ENCODE measurements around the gene GEMIN7.

Gene GEMIN7

DNA sequence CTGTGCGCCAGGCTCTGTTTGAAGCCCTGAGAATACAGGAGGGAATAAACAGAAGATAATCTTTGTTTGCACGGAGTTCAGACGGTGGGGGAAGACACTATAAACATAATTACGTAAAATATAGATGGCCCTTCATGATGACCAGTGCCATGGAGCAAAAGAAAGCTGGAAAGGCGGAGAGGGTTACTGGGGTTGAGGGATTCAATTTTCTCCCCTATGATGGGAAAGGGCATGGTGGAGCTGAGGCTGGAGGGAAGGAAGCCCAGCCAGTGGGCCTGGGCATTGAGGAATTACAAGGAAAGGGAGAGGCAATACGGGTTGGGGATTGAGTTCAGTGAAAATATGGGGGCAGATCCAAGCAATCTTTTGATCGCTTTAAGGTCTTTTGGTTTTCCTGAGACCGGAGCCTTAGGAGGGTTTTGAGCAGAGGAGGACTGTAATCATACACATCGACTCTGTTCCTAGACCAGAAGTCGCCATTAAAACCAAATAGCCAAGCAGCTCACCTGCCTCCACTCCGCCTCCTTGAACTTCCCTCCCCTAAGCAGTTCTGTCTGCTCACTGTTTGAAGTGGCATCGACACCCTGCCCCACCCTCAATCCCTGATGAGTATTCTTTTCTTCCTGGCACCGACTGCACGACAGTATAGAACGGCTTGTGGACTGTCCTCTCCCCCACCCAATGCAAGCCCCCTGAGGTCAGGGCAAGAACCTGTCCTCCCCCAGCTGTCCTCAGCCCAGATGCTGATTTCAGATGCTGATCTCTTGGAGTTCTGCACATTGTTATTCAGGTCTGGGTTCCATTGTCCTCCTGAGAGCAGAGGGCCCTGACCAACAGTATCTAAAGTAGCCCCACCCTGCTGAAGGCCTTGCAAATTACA lies 2.0 kb upstream of the GEMIN7 start:
- TF ChIP-seq, protein P1, sequence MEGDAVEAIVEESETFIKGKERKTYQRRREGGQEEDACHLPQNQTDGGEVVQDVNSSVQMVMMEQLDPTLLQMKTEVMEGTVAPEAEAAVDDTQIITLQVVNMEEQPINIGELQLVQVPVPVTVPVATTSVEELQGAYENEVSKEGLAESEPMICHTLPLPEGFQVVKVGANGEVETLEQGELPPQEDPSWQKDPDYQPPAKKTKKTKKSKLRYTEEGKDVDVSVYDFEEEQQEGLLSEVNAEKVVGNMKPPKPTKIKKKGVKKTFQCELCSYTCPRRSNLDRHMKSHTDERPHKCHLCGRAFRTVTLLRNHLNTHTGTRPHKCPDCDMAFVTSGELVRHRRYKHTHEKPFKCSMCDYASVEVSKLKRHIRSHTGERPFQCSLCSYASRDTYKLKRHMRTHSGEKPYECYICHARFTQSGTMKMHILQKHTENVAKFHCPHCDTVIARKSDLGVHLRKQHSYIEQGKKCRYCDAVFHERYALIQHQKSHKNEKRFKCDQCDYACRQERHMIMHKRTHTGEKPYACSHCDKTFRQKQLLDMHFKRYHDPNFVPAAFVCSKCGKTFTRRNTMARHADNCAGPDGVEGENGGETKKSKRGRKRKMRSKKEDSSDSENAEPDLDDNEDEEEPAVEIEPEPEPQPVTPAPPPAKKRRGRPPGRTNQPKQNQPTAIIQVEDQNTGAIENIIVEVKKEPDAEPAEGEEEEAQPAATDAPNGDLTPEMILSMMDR (IDR thresholded peaks at IDR 0.05) = no peak
- H3K4me1 ChIP-seq = peaks cover 13% of the 10 kb centered on the region
- H3K27me3 ChIP-seq (ENCODE audit: control insufficient read depth, insufficient read depth, low read length) = no peaks in the 10 kb centered on the region
- no peaks in the 10 kb centered on the region for H3K36me3 ChIP-seq (ENCODE audit: control insufficient read depth, insufficient read depth, low read length)
- peak overlapping the region; percentile 47 for H3K27ac ChIP-seq
- peak overlapping the region; percentile 57 for H3K4me3 ChIP-seq (ENCODE audit: low read depth, low read length)
- peaks cover 20% of the 10 kb centered on the region for H3K79me2 ChIP-seq
- no peaks in the 10 kb centered on the region for H3K9me3 ChIP-seq (ENCODE audit: control insufficient read depth, low read length)
- H3K9ac ChIP-seq = no peak overlapping the region
- H3K4me2 ChIP-seq (ENCODE audit: low read length) = peak overlapping the region; percentile 88
- peak overlapping the region; percentile 88 for H2AFZ ChIP-seq

DNA sequence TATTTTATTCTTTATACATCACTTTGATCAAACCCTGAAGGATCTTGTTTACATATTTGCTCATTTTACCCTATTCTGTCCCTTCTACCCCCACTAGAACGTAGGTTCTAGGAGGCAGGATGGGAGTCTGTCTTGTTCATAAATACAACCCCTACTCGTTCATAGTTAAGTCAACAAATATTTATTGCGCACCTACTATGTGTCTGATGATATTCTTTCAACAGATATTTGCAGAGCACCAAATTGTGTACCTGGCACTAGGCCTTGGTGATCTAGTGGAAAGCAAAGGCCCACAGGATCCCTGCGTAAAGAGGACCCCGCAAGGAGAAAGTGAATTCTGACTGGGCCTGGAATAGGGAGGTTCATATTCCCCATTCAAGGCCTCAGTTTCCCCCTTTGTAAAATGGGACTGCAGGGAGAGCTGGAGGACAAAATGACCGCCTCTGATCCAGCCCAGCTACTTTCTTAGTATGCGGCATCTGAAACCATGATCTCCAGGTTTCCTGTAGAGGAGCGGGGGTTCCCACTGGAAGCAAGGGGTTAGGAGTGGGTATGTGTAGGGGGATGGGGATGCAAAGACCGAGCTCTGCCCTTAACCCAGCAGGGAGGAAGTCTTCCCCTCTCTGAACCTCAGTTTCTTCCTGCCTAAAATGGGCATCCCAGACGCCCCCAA lies 534 bp upstream of the GEMIN7 start:
- H3K9ac ChIP-seq = no peak overlapping the region
- TF ChIP-seq, protein P1 (IDR thresholded peaks at IDR 0.05) = no peak
- peak overlapping the region; percentile 82 for H3K4me2 ChIP-seq (ENCODE audit: low read length)
- no peaks in the 10 kb centered on the region for H3K36me3 ChIP-seq (ENCODE audit: control insufficient read depth, insufficient read depth, low read length)
- H3K4me3 ChIP-seq (ENCODE audit: low read depth, low read length) = peak overlapping the region; percentile 93
- H3K27me3 ChIP-seq (ENCODE audit: control insufficient read depth, insufficient read depth, low read length) = no peaks in the 10 kb centered on the region
- peaks cover 13% of the 10 kb centered on the region for H3K4me1 ChIP-seq
- H3K79me2 ChIP-seq = peaks cover 23% of the 10 kb centered on the region
- H3K27ac ChIP-seq = peak overlapping the region; percentile 63
- no peaks in the 10 kb centered on the region for H3K9me3 ChIP-seq (ENCODE audit: control insufficient read depth, low read length)
- peak overlapping the region; percentile 99 for H2AFZ ChIP-seq

DNA sequence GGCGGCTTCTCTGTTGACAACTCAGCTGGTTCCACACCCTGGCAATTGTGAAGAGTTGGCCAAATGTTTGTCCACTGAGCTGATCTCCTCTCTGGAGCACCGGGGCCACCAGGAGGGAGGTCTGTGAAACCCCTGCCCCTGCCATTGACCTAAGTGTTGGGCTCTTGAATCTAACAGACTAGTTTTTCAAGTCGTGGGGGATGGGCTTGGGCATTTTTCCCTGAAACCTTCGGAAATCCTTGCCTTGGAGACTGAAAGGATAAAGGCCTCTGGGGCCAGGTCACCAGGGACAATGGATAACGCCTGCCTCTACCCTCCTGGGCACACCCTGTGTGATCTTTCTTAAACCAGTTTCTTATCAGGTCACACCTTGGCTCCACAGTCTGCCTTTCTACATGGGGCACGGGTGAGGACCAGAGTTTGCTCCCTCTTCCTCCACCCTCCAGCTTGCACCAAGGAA lies 881 bp downstream of the GEMIN7 start:
- H3K27me3 ChIP-seq (ENCODE audit: control insufficient read depth, insufficient read depth, low read length) = no peaks in the 10 kb centered on the region
- peaks cover 13% of the 10 kb centered on the region for H3K4me1 ChIP-seq
- no peak overlapping the region for H3K27ac ChIP-seq

DNA sequence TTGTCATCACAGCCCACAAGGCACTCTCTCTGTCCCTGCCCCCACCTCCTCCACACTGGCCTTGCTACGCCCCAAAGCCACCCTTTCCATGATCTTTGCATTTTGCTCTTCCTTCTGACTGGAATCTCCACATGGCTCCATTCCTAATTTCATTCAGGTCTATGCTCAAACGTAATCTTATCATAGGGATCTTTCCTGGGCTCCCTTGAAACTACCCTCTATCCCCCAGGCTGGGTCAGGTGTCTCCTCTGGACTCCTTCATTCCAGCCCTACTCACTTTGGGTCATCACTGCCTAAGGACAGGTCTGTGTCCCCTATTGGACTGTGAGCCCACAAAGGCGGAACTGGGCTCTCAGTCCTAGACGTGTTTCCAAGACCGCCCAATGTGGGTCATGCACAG lies 3.1 kb downstream of the GEMIN7 start:
- no peaks in the 10 kb centered on the region for H3K36me3 ChIP-seq (ENCODE audit: control insufficient read depth, insufficient read depth, low read length)
- TF ChIP-seq, protein P1 (IDR thresholded peaks at IDR 0.05) = no peak
- no peak overlapping the region for H2AFZ ChIP-seq
- H3K4me3 ChIP-seq (ENCODE audit: low read depth, low read length) = no peak overlapping the region
- H3K79me2 ChIP-seq = peaks cover 25% of the 10 kb centered on the region
- H3K9me3 ChIP-seq (ENCODE audit: control insufficient read depth, low read length) = no peaks in the 10 kb centered on the region
- H3K4me1 ChIP-seq = peaks cover 8% of the 10 kb centered on the region
- H3K9ac ChIP-seq = no peak overlapping the region
- no peaks in the 10 kb centered on the region for H3K27me3 ChIP-seq (ENCODE audit: control insufficient read depth, insufficient read depth, low read length)
- H3K27ac ChIP-seq = no peak overlapping the region
- H3K4me2 ChIP-seq (ENCODE audit: low read length) = no peak overlapping the region

More for the DNA sequence above, 881 bp downstream of the GEMIN7 start:
- H3K4me2 ChIP-seq (ENCODE audit: low read length) = peak overlapping the region; percentile 82
- TF ChIP-seq, protein P1 (IDR thresholded peaks at IDR 0.05) = no peak
- no peak overlapping the region for H3K9ac ChIP-seq
- no peaks in the 10 kb centered on the region for H3K9me3 ChIP-seq (ENCODE audit: control insufficient read depth, low read length)
- H2AFZ ChIP-seq = no peak overlapping the region
- no peaks in the 10 kb centered on the region for H3K36me3 ChIP-seq (ENCODE audit: control insufficient read depth, insufficient read depth, low read length)
- H3K4me3 ChIP-seq (ENCODE audit: low read depth, low read length) = peak overlapping the region; percentile 93
- peaks cover 23% of the 10 kb centered on the region for H3K79me2 ChIP-seq

Measured in parathyroid adenoma (tissue), 2 donors.